Activated naive CD4-positive, alpha-beta T cell treated with anti-CD3 and anti-CD28 coated beads for 36 hours (primary cell): Measurements from ENCODE around the gene CDK5R2. TPM values are rescaled to one million over a fixed set of nuclear protein-coding genes. Genes with fewer than 3 reads are reported as not detected.

Experiments
- CTCF ChIA-PET: fragments of 350-600 bp; sonication (Branson Sonifier 250); formaldehyde crosslinking; loops from one replicate; lab custom pipeline; 2021; ENCODE audit warnings: antibody characterized with exemption; lab: Charles Lee
- DNase-seq: peaks from one replicate; pipeline ENCODE4 v3.0.0-alpha.2; 2020
- H3K27ac Mint-ChIP-seq: one replicate; pipeline ENCODE4 v1.8.0; 2021; ENCODE audit warnings: mild to moderate bottlenecking, mixed read lengths
- H3K27me3 Mint-ChIP-seq: one replicate; pipeline ENCODE4 v1.8.0; 2021; ENCODE audit warnings: low read depth, mixed read lengths
- H3K36me3 Mint-ChIP-seq: one replicate; pipeline ENCODE4 v1.8.0; 2021; ENCODE audit warnings: low read depth, mixed read lengths
- H3K4me1 Mint-ChIP-seq: one replicate; pipeline ENCODE4 v1.8.0; 2021; ENCODE audit warnings: low read depth, mixed read lengths
- H3K4me3 Mint-ChIP-seq: one replicate; pipeline ENCODE4 v1.8.0; 2021; ENCODE audit warnings: mild to moderate bottlenecking, moderate library complexity, mixed read lengths
- H3K9me3 Mint-ChIP-seq: one replicate; pipeline ENCODE4 v1.8.0; 2021; ENCODE audit warnings: mixed read lengths
- intact Hi-C: fragments of 100-400 bp; cut with micrococcal nuclease; formaldehyde crosslinking; loops from one replicate; pipeline ENCODE4 v1.15.1; 2023
- total RNA-seq, 2 experiments: library from RNA; stranded (reverse); gene quantifications; one replicate each; pipeline ENCODE4 v1.2.3, GENCODE V29; 2021

Gene CDK5R2
- total RNA-seq, 2 experiments from 2014 or later = not detected

DNA sequence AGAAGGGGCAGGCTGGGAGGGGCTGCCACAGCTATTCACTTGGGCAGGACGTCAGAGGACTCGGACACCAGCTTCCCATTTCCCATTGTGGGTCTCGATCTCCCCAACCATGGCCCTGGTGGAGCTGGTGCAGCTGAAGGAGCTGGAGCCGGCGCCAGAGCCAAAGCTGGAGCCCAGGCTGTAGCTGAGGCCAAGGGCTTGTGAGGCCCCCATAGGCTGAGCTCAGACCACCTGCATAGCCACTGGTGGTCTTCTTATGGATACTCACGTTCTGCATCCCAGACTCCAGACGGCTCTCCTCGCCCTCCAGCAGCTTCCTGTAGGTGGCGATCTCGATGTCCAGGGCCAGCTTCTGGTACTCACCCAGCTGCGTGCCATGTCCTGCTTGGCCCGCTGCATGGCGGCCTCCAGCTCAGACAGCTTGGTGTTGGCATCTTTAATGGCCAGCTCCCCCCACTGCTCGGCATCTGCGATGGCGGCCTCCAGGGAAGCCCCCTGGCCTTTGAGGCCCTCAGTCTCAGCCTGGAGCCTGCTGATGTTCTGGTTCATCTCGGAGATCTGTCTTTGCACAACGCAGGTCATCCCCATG, 6.0 kb upstream of the CDK5R2 start:
- Mint-ChIP-seq H3K9me3 (no peaks in the 10 kb centered on the region), H3K4me1 (no peaks in the 10 kb centered on the region), H3K36me3 (no peaks in the 10 kb centered on the region), H3K27ac (no peak overlapping the region), H3K27me3 (peaks cover 33% of the 10 kb centered on the region), H3K4me3 (no peak overlapping the region)
- no peak for DNase-seq
- intact Hi-C loops = no loop called here
- CTCF ChIA-PET = interaction anchor here (0.6 to 1.4 kb wide), 4 partner anchors 24 to 74 kb away, joined by 3 to 4 read pairs (median 3); no protein-coding TSS in a partner anchor

- Mint-ChIP-seq H3K9me3 (no peaks in the 10 kb centered on the region), H3K4me3 (no peak overlapping the region), H3K27me3 (peaks cover 41% of the 10 kb centered on the region), H3K27ac (no peak overlapping the region), H3K36me3 (no peaks in the 10 kb centered on the region), H3K4me1 (peaks cover 3% of the 10 kb centered on the region)
- no peak for DNase-seq
- CTCF ChIA-PET = interaction anchor here (0.7 to 1.0 kb wide), 2 partner anchors 25 to 217 kb away, joined by 3 to 4 read pairs; no protein-coding TSS in a partner anchor
- intact Hi-C loops = no loop called here
Observed at GRCh38 chr2:218954541-218955300, 4.7 kb upstream of the CDK5R2 start.

DNA sequence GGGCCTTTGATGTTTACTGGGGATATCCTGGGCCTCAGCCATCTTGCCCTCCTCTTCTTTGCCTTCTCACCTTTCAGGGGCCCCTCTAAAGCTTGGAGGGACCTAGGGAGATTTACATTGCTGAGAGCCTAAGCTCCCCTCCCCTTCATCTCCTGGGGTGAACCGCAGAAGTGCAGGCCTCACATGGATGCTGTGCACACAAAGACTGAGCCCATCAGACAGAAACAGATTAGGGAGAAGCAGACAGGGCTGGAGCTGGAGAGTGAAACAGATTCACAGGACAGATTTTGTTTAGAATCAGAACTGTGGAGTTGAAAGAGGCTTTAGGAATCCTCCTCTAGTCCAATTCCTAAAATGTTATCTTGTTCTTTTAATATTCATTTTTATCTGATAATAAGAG, 3.4 kb upstream of the CDK5R2 start:
- no peak for DNase-seq
- Mint-ChIP-seq H3K27me3 (peaks cover 45% of the 10 kb centered on the region), H3K27ac (no peak overlapping the region), H3K9me3 (no peaks in the 10 kb centered on the region), H3K4me3 (no peak overlapping the region), H3K4me1 (peaks cover 9% of the 10 kb centered on the region), H3K36me3 (no peaks in the 10 kb centered on the region)
- intact Hi-C loops = no loop called here
- CTCF ChIA-PET = no interaction called here

DNA sequence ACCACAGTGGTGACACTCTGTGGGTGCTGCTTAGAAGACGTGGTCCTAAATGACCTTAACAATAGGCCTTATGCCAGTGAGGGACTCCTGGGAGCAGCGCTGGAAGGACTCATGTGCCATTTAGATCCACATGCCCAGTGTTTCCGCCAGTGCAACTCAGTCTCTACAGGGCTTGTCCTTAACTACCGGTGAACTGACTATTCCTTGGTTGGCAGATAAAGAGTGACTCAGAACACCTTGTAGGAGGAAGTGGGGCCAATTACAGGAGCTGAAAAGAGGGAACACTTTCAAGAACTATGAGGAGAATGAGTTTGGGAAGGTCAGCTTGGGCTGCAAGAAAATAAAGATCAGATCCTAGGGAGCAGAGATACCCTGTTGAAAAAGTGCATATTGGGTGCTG, 1.8 kb upstream of the CDK5R2 start:
- CTCF ChIA-PET = interaction anchor here (0.7 to 2.3 kb wide), 3 partner anchors 22 to 60 kb away, joined by 3 to 10 read pairs (median 4); no protein-coding TSS in a partner anchor
- no peak overlapping the region for H3K27ac Mint-ChIP-seq
- DNase-seq = no peak
- H3K4me1 Mint-ChIP-seq = peaks cover 13% of the 10 kb centered on the region
- no peaks in the 10 kb centered on the region for H3K9me3 Mint-ChIP-seq
- H3K4me3 Mint-ChIP-seq = no peak overlapping the region
- intact Hi-C loops = no loop called here
- peaks cover 57% of the 10 kb centered on the region for H3K27me3 Mint-ChIP-seq
- no peaks in the 10 kb centered on the region for H3K36me3 Mint-ChIP-seq

- H3K36me3 Mint-ChIP-seq = no peaks in the 10 kb centered on the region
- H3K27ac Mint-ChIP-seq = no peak overlapping the region
- peaks cover 15% of the 10 kb centered on the region for H3K4me1 Mint-ChIP-seq
- H3K4me3 Mint-ChIP-seq = no peak overlapping the region
- H3K9me3 Mint-ChIP-seq = no peaks in the 10 kb centered on the region
- H3K27me3 Mint-ChIP-seq = peaks cover 63% of the 10 kb centered on the region
- DNase-seq = no peak
- CTCF ChIA-PET = interaction anchor here (0.6 to 2.3 kb wide), 4 partner anchors 22 to 607 kb away, joined by 3 to 10 read pairs (median 4); no protein-coding TSS in a partner anchor
- intact Hi-C loops = no loop called here
Observed at GRCh38 chr2:218958276-218958675, 1.2 kb upstream of the CDK5R2 start.

GRCh38 chr2:218959761-218960308, 369 bp downstream of the CDK5R2 start:
- H3K9me3 Mint-ChIP-seq = no peaks in the 10 kb centered on the region
- H3K4me3 Mint-ChIP-seq = no peak overlapping the region
- no peak overlapping the region for H3K27ac Mint-ChIP-seq
- CTCF ChIA-PET = interaction anchor here (0.9 to 1.1 kb wide), 2 partner anchors 19 to 21 kb away, joined by 3 to 5 read pairs; no protein-coding TSS in a partner anchor
- H3K36me3 Mint-ChIP-seq = no peaks in the 10 kb centered on the region
- intact Hi-C loops = loop anchor here (1.0 kb wide), 1 partner anchor 51 kb away; no protein-coding TSS in a partner anchor
- peaks cover 18% of the 10 kb centered on the region for H3K4me1 Mint-ChIP-seq
- DNase-seq = no peak
- peaks cover 69% of the 10 kb centered on the region for H3K27me3 Mint-ChIP-seq

- no peaks in the 10 kb centered on the region for H3K9me3 Mint-ChIP-seq
- CTCF ChIA-PET = interaction anchor here (0.9 to 1.1 kb wide), 2 partner anchors 18 to 20 kb away, joined by 3 to 5 read pairs; no protein-coding TSS in a partner anchor
- peak overlapping the region; percentile 29 for H3K4me3 Mint-ChIP-seq
- peaks cover 66% of the 10 kb centered on the region for H3K27me3 Mint-ChIP-seq
- DNase-seq = no peak
- H3K36me3 Mint-ChIP-seq = no peaks in the 10 kb centered on the region
- no peak overlapping the region for H3K27ac Mint-ChIP-seq
- H3K4me1 Mint-ChIP-seq = peaks cover 18% of the 10 kb centered on the region
- intact Hi-C loops = no loop called here
Observed at GRCh38 chr2:218960309-218961165, 1.1 kb downstream of the CDK5R2 start.

DNA sequence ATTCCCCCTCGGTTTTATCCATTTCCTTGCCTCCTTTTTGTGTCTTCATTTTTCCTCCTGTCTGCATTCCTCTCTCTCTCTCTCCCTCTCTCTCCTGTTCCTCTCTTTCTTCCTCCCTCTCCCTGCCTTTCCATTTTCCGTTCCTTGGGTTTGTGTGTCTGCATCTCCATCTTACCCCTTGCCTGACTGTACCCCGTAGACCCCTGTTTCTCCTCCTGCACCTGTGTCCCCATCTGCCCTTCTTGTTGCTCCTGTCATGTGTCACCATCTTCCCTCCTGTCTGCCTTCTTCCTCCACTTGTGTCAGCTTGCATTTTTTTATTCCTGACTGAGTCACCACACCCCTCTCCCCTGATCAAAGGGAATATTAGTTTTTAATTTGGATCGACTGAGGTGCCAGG, 1.8 kb downstream of the CDK5R2 start:
- Mint-ChIP-seq H3K27ac (peak overlapping the region; percentile 16), H3K4me3 (no peak overlapping the region), H3K9me3 (no peaks in the 10 kb centered on the region), H3K36me3 (no peaks in the 10 kb centered on the region), H3K27me3 (peaks cover 68% of the 10 kb centered on the region), H3K4me1 (peaks cover 18% of the 10 kb centered on the region)
- no peak for DNase-seq
- CTCF ChIA-PET = interaction anchor here (1.3 kb wide), 1 partner anchor 19 kb away, joined by 7 read pairs; no protein-coding TSS in a partner anchor
- intact Hi-C loops = no loop called here

DNA sequence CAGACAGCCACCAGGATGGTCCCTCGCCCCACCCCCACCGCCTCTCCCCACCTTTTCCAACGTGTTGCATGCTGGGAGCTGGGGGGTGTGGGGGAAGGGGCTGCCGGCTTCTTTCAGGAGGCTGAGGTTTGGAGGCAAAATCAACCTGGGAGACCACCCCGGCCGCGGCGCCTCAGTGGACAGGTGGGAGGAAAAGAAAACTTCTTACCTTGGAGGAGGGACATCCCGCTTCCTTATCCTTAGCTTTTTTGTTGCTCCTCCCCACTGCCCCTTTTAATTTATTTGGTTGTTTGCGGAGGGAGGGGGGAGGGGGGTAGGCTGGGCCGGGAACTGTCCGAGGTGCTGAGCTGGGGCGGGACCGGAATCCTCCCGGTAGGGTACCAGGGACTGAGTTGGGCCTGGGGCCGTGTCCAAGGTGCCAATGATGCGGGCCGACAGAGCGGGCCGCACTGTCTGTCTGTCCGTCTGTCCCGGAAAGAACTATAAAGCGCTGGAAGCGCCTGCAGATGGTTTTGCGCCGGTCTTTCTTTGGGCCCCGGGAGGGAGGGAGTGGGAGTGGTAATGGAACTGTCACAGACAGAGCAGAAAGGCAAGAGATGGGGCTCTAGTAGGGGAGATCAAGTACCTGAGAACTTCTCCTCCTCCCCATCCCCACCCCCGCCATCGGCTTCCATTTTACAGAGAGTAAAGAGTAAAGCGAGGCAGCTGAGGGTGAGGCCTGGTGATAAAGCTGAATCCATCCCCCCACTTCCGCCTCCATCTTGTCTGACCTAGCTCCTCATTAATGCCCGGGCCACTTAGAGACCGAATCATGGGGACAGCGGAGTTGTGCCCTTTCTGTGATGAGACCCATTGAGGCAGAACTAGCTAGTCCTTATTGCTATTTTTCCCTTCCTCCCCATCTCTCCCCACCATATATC, 2.4 kb downstream of the CDK5R2 start:
- no peak for DNase-seq
- CTCF ChIA-PET = interaction anchor here (1.3 kb wide), 1 partner anchor 18 kb away, joined by 7 read pairs; no protein-coding TSS in a partner anchor

DNA sequence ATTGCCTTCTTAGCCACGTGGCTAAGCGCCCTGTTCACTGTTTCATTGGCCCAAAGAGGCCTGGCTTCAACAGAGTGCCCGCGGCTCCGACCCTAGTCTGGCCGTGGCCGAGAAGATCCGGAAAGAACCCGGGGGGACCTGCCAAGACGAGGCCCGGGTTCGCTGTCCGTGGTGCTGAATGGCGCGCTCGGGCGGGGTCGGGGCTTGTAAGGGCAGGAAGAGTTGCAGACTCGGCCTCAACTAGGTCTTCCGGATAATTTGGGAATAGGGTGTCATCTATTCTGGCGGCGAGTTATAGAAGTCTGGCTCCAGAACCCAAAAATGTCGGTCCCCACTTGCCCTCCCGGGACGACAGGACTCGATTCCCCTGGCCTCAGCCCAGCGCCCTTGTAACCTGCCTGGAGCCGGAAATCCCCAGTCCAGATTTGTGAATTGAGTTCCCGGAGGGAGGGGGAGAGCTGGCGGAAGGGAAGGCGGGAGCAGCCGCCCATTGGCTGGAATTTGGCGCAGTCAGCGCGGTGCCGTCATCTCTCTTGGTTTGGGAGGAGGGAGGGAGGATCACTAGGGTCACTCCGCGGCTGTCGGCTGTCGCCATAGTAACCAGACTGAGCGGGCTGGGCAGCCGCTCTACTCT, 3.5 kb downstream of the CDK5R2 start:
- intact Hi-C loops = no loop called here
- Mint-ChIP-seq H3K27me3 (peaks cover 67% of the 10 kb centered on the region), H3K4me3 (no peak overlapping the region), H3K36me3 (no peaks in the 10 kb centered on the region), H3K4me1 (peaks cover 18% of the 10 kb centered on the region), H3K9me3 (no peaks in the 10 kb centered on the region), H3K27ac (no peak overlapping the region)
- CTCF ChIA-PET = no interaction called here
- DNase-seq = peak; percentile 80

More for the DNA sequence above, 2.4 kb downstream of the CDK5R2 start:
- no peak overlapping the region for H3K4me3 Mint-ChIP-seq
- H3K4me1 Mint-ChIP-seq = peaks cover 18% of the 10 kb centered on the region
- intact Hi-C loops = no loop called here
- no peaks in the 10 kb centered on the region for H3K36me3 Mint-ChIP-seq
- H3K9me3 Mint-ChIP-seq = no peaks in the 10 kb centered on the region
- H3K27me3 Mint-ChIP-seq = peaks cover 74% of the 10 kb centered on the region
- no peak overlapping the region for H3K27ac Mint-ChIP-seq
